H1 (cell line): ENCODE data around the gene CCDC71L. TPM values are rescaled to one million over a fixed set of nuclear protein-coding genes. Genes with fewer than 3 reads are reported as not detected.

Experiments used
- CTCF ChIA-PET: fragments of 300-600 bp; sonication (Branson Sonifier 250); formaldehyde crosslinking; loops from one replicate; lab custom pipeline; 2021; ENCODE audit not compliant: partially characterized antibody; lab: Charles Lee
- POLR2A ChIA-PET: fragments of 300-600 bp; sonication (Branson Sonifier 250); formaldehyde crosslinking; loops from one replicate; lab custom pipeline; 2021; ENCODE audit warnings: inconsistent platforms; ENCODE audit not compliant: partially characterized antibody; lab: Charles Lee
- DNase-seq, 2 experiments: peaks; one replicate each; pipeline versions ENCODE4 v3.0.0 to v3.0.0-alpha.2; 2010 to 2022; ENCODE audit warnings: low spot score in 2 of 2, low read depth in 1 of 2, mixed read lengths in 1 of 2
- FAIRE-seq: peaks from 2 replicates; lab custom pipeline; 2011; peaks lifted over from hg19 to GRCh38; lab: Jason Lieb, UNC
- H2AFZ ChIP-seq: 2 replicates; pipeline ENCODE4 v1.8.1; 2012; ENCODE audit warnings: low read length, inconsistent platforms
- H2AK5ac ChIP-seq: 2 replicates; pipeline ENCODE4 v1.6.1; 2013; ENCODE audit warnings: low read depth, low read length
- H2BK120ac ChIP-seq: replicated peaks from 2 replicates; pipeline ENCODE3; 2013; ENCODE audit warnings: low read depth, low read length, inconsistent platforms
- H2BK12ac ChIP-seq: 2 replicates; pipeline ENCODE4 v1.6.1; 2013; ENCODE audit warnings: low read depth, low read length
- H2BK15ac ChIP-seq: 2 replicates; pipeline ENCODE4 v1.6.1; 2013; ENCODE audit warnings: low read length
- H2BK20ac ChIP-seq: 2 replicates; pipeline ENCODE4 v1.6.1; 2013; ENCODE audit warnings: low read length
- H2BK5ac ChIP-seq: 2 replicates; pipeline ENCODE4 v1.6.1; 2013; ENCODE audit warnings: low read depth, low read length
- H3K14ac ChIP-seq: 2 replicates; pipeline ENCODE4 v1.6.1; 2013; ENCODE audit warnings: inconsistent platforms; ENCODE audit not compliant: insufficient read length
- H3K18ac ChIP-seq: 2 replicates; pipeline ENCODE4 v1.6.1; 2013; ENCODE audit warnings: low read length; ENCODE audit errors: extremely low read depth
- H3K23ac ChIP-seq: 2 replicates; pipeline ENCODE4 v1.6.1; 2013; ENCODE audit warnings: inconsistent platforms; ENCODE audit not compliant: insufficient read length
- H3K23me2 ChIP-seq: 2 replicates; pipeline ENCODE4 v1.6.1; 2013; ENCODE audit warnings: low read depth, low read length
- H3K27ac ChIP-seq: 2 replicates; pipeline ENCODE4 v1.6.1; 2011; ENCODE audit warnings: low read depth, low read length, inconsistent platforms
- H3K27me3 ChIP-seq, 4 experiments: replicated peaks in 1 of 4; 1 replicate in 1 of 4; 2 replicates in 3 of 4; pipeline versions ENCODE4 v1.6.1 to v1.8.1; 2011 to 2013; ENCODE audit warnings: low read length in 3 of 4, mild to moderate bottlenecking in 3 of 4, inconsistent platforms in 2 of 4, mixed read lengths in 2 of 4, moderate library complexity in 1 of 4; ENCODE audit not compliant: control insufficient read depth in 3 of 4, insufficient read depth in 3 of 4; ENCODE audit errors: extremely low read depth in 1 of 4
- H3K36me3 ChIP-seq, 4 experiments: 2 replicates each; pipeline versions ENCODE4 v1.6.1 to v1.8.1; 2011 to 2013; ENCODE audit warnings: mild to moderate bottlenecking in 4 of 4, low read length in 3 of 4, moderate library complexity in 2 of 4, control low read depth in 1 of 4, inconsistent platforms in 1 of 4; ENCODE audit not compliant: insufficient read depth in 4 of 4, control insufficient read depth in 2 of 4
- H3K4ac ChIP-seq: replicated peaks from 2 replicates; pipeline ENCODE3; 2013; ENCODE audit warnings: low read length, low read depth, mixed read lengths, inconsistent platforms; ENCODE audit not compliant: insufficient read length
- H3K4me1 ChIP-seq, 4 experiments: replicated peaks in 1 of 4; 1 replicate in 1 of 4; 2 replicates in 3 of 4; pipeline versions ENCODE4 v1.6.1 to v1.8.1; 2011 to 2013; ENCODE audit warnings: low read length in 3 of 4, inconsistent platforms in 2 of 4, mixed read lengths in 1 of 4; ENCODE audit not compliant: insufficient read depth in 4 of 4, control insufficient read depth in 3 of 4
- H3K4me2 ChIP-seq, 2 experiments: 2 replicates each; pipeline versions ENCODE4 v1.6.1 to v1.8.1; 2011 to 2013; ENCODE audit warnings: low read depth in 2 of 2, low read length in 2 of 2, control low read depth in 1 of 2, inconsistent platforms in 1 of 2, mild to moderate bottlenecking in 1 of 2; ENCODE audit not compliant: insufficient read depth in 1 of 2
- H3K4me3 ChIP-seq, 4 experiments: fragments of 200-600, 300-600 bp in 1 of 4; sonication (generic), shearing (Covaris generic), sonication (Bioruptor Twin) in 1 of 4; 2 replicates each; pipeline versions ENCODE4 v1.5.1 to v1.8.1; 2011 to 2016; ENCODE audit warnings: low read length in 4 of 4, low read depth in 3 of 4, control low read depth in 2 of 4, inconsistent platforms in 2 of 4, mild to moderate bottlenecking in 2 of 4, mixed read lengths in 1 of 4, moderate library complexity in 1 of 4; ENCODE audit not compliant: insufficient read depth in 2 of 4; ENCODE audit errors: extremely low read depth in 1 of 4
- H3K56ac ChIP-seq: replicated peaks from 2 replicates; pipeline ENCODE3; 2013; ENCODE audit warnings: low read depth, mild to moderate bottlenecking, mixed read lengths, low read length, inconsistent platforms; ENCODE audit not compliant: insufficient read length
- H3K79me1 ChIP-seq: 2 replicates; pipeline ENCODE4 v1.6.1; 2013; ENCODE audit warnings: low read depth, low read length, control low read depth
- H3K79me2 ChIP-seq, 2 experiments: 2 replicates each; pipeline versions ENCODE4 v1.6.1 to v1.8.1; 2012 to 2013; ENCODE audit warnings: low read length in 2 of 2, mild to moderate bottlenecking in 2 of 2, inconsistent platforms in 1 of 2; ENCODE audit not compliant: insufficient read depth in 2 of 2, control insufficient read depth in 1 of 2
- H3K9ac ChIP-seq, 4 experiments: replicated peaks in 1 of 4; 1 replicate in 1 of 4; 2 replicates in 3 of 4; pipeline versions ENCODE4 v1.6.1 to v1.8.1; 2011 to 2013; ENCODE audit warnings: low read depth in 3 of 4, low read length in 3 of 4, control low read depth in 2 of 4, mild to moderate bottlenecking in 2 of 4, moderate library complexity in 2 of 4, inconsistent platforms in 1 of 4; ENCODE audit errors: extremely low read depth in 1 of 4
- H3K9me3 ChIP-seq, 2 experiments: 2 replicates each; pipeline versions ENCODE4 v1.6.1 to v1.8.1; 2012 to 2013; ENCODE audit warnings: mild to moderate bottlenecking in 2 of 2, moderate library complexity in 2 of 2, control low read depth in 1 of 2, inconsistent platforms in 1 of 2, low read depth in 1 of 2, low read length in 1 of 2, mixed read lengths in 1 of 2; ENCODE audit not compliant: insufficient read depth in 2 of 2
- H4K20me1 ChIP-seq, 2 experiments: replicated peaks in 1 of 2; 2 replicates each; pipeline versions ENCODE3 to v1.8.1; 2011 to 2013; ENCODE audit warnings: inconsistent platforms in 2 of 2, low read length in 2 of 2, mild to moderate bottlenecking in 1 of 2; ENCODE audit not compliant: insufficient read depth in 2 of 2, control insufficient read depth in 1 of 2
- H4K5ac ChIP-seq: 2 replicates; pipeline ENCODE4 v1.6.1; 2013; ENCODE audit warnings: low read length, low read depth, mixed read lengths, inconsistent platforms; ENCODE audit not compliant: insufficient read length
- H4K8ac ChIP-seq: 2 replicates; pipeline ENCODE4 v1.8.0; 2013; ENCODE audit warnings: mild to moderate bottlenecking, moderate library complexity, low read length, inconsistent platforms; ENCODE audit not compliant: insufficient read depth; ENCODE audit errors: extremely low read depth
- H4K91ac ChIP-seq: replicated peaks from 2 replicates; pipeline ENCODE3; 2013; ENCODE audit warnings: low read length, mixed read lengths, inconsistent platforms; ENCODE audit not compliant: insufficient read length
- ASH2L ChIP-seq: fragments of 200-600, 300-600 bp; sonication (generic); IDR thresholded peaks from one replicate; pipeline ENCODE4 v1.7.1; 2017; ENCODE audit warnings: low read length
- CREB1 ChIP-seq: IDR thresholded peaks from 2 replicates; pipeline ENCODE4 v1.6.1; 2012; ENCODE audit warnings: inconsistent platforms
- CTBP2 ChIP-seq: IDR thresholded peaks from 2 replicates; pipeline ENCODE4 v1.7.0; 2011; ENCODE audit warnings: borderline replicate concordance, mild to moderate bottlenecking, moderate library complexity, mixed read lengths, low read length; ENCODE audit not compliant: insufficient read depth, insufficient read length
- GTF2F1 ChIP-seq: IDR thresholded peaks from 2 replicates; pipeline ENCODE4 v1.6.1; 2012; ENCODE audit warnings: low read depth, low read length, improper control_type of control experiment, borderline replicate concordance
- JUN ChIP-seq: IDR thresholded peaks from 2 replicates; pipeline ENCODE4 v1.6.1; 2011; ENCODE audit warnings: low read depth, mild to moderate bottlenecking, improper control_type of control experiment, low read length
- NANOG ChIP-seq: IDR thresholded peaks from 2 replicates; pipeline ENCODE4 v1.6.1; 2011; ENCODE audit warnings: low read length, low read depth, mild to moderate bottlenecking, inconsistent platforms; ENCODE audit not compliant: insufficient read depth, poor library complexity, severe bottlenecking
- PHF8 ChIP-seq: fragments of 200-600 bp; sonication (generic); conservative IDR thresholded peaks from 2 replicates; pipeline ENCODE4 v1.7.1; 2012; ENCODE audit warnings: low read depth, mild to moderate bottlenecking, inconsistent platforms, low read length, moderate library complexity
- RBBP5 ChIP-seq: IDR thresholded peaks from 2 replicates; pipeline ENCODE4 v1.7.1; 2012; ENCODE audit warnings: low read depth, mild to moderate bottlenecking, inconsistent platforms, low read length, moderate library complexity, borderline replicate concordance
- SP1 ChIP-seq: IDR thresholded peaks from 2 replicates; pipeline ENCODE4 v1.6.1; 2011; ENCODE audit warnings: low read depth, low read length
- TEAD4 ChIP-seq: IDR thresholded peaks from 2 replicates; pipeline ENCODE4 v1.6.1; 2012; ENCODE audit warnings: low read depth, low read length, inconsistent platforms, mixed read lengths
- YY1 ChIP-seq: IDR thresholded peaks from 2 replicates; pipeline ENCODE4 v1.6.1; 2011; ENCODE audit warnings: low read depth, mild to moderate bottlenecking, low read length
- ZNF274 ChIP-seq: IDR thresholded peaks from 2 replicates; pipeline ENCODE4 v1.7.0; 2012; ENCODE audit warnings: low read length, borderline replicate concordance; ENCODE audit errors: extremely low read depth
- WGBS, 2 experiments: shearing (Covaris generic) in 1 of 2; methylation state at CpG; one replicate each; pipeline versions ENCODE4 v1.1.6 to v1.1.7; 2013 to 2015; ENCODE audit warnings: low lambda C conversion rate in 2 of 2, mixed read lengths in 2 of 2, inconsistent platforms in 1 of 2, low coverage in 1 of 2, missing lambda C conversion rate in 1 of 2; ENCODE audit not compliant: insufficient replicate concordance in 2 of 2, insufficient coverage in 1 of 2, insufficient read length in 1 of 2; ENCODE audit errors: extremely low coverage in 1 of 2, missing lambda C conversion rate in 1 of 2; 5-methylcytosine and 5-hydroxymethylcytosine counted together
- polyA plus RNA-seq, 7 experiments: library from polyadenylated mRNA; depleted of rRNA in 3 of 7; stranded (reverse) in 5 of 7; unstranded in 2 of 7; fragments of >200 nt in 5 of 7; fragments of 200-250 nt in 2 of 7; gene quantifications; 1 replicate in 5 of 7; 2 replicates in 1 of 7; 4 replicates in 1 of 7; pipeline versions ENCODE4 v1.2.1 to v1.2.3, GENCODE V29; 2011 to 2013; ENCODE audit warnings: missing spikeins in 2 of 7, mixed read lengths in 2 of 7
- total RNA-seq: library from RNA; stranded (reverse); fragmentation: NEBNext Ultra II Directional; extraction: Animal tissue kit (Norgen Biotek cat#: 25700); gene quantifications from 2 replicates; pipeline ENCODE4 v1.2.1, GENCODE V29; 2021

Gene CCDC71L
- total and polyA plus RNA-seq, 2 of the 8 experiments (the other 6 are each of a cell fraction or from before 2014, with no cell fraction given) = 12.5 to 16.7 TPM

DNA sequence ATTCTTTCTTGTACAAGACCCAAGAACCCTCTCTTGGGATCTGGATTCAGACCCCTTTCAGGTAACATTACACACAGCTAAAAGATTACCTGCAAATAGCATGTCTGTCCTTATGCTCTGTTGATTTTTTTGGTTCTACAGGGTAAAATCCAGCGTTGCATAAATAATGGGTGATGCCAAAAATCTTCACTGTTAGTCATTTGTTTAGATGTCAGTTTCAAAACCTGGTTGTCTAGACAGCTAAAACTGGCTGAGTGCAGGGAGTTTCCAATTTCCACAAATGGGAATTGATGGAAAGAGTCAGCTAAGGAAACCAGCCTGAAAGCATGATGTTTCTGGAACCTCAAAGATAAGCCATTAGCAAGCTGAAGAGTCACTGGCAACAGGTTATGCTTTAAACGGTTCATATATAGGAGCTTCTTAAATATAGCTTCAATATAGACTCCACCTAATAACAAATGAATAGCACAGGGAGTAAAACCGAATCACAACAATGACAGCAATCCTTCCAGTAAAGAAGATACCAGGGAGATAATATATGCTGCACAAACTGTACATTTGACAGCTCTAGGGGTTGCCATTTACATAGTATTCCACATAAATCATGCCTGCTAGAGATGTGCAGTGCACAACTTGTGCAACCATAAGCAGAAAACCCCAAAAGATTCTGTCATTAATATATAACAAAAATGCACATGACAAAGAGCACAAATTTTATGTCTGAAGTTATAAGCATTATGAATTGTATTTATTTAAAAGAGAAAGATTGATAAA, 20.4 kb downstream of the CCDC71L start:
- no peak overlapping the region for H3K23ac ChIP-seq
- no peak overlapping the region for H2BK20ac ChIP-seq
- H2BK5ac ChIP-seq = no peak overlapping the region
- no peak overlapping the region for H3K9ac ChIP-seq
- TF ChIP-seq NANOG = no peak
- TF ChIP-seq RBBP5 = no peak
- TF ChIP-seq GTF2F1 = no peak
- TF ChIP-seq PHF8 = no peak
- no peak for TF ChIP-seq YY1
- no peak for TF ChIP-seq ZNF274
- TF ChIP-seq JUN = no peak
- no peak for TF ChIP-seq SP1
- no peak for TF ChIP-seq CREB1
- no peak for TF ChIP-seq ASH2L
- no peak for TF ChIP-seq CTBP2
- no peak for TF ChIP-seq TEAD4
- H4K20me1 ChIP-seq = no peaks in the 10 kb centered on the region
- no peaks in the 10 kb centered on the region for H3K9me3 ChIP-seq
- whole genome bisulfite sequencing, 2 experiments = 81% methylated on average over 3 of the region's 3 CpGs; no CpG with 5 or more reads in 1 of the 2 experiments
- no peak overlapping the region for H3K56ac ChIP-seq
- no peaks in the 10 kb centered on the region for H3K4me1 ChIP-seq
- DNase-seq = no peak
- H2BK12ac ChIP-seq = no peak overlapping the region
- no peak overlapping the region for H3K4me2 ChIP-seq
- FAIRE-seq = no peak
- H3K14ac ChIP-seq = no peak overlapping the region
- H3K27ac ChIP-seq = no peak overlapping the region
- H3K79me2 ChIP-seq = no peaks in the 10 kb centered on the region
- H4K91ac ChIP-seq = no peak overlapping the region
- H3K36me3 ChIP-seq = no peaks in the 10 kb centered on the region
- H2AK5ac ChIP-seq = no peak overlapping the region
- H2BK15ac ChIP-seq = no peak overlapping the region
- H3K18ac ChIP-seq = no peak overlapping the region
- H3K27me3 ChIP-seq = no peaks in the 10 kb centered on the region
- no peak overlapping the region for H3K4ac ChIP-seq
- H4K5ac ChIP-seq = no peak overlapping the region
- no peak overlapping the region for H4K8ac ChIP-seq
- no peaks in the 10 kb centered on the region for H3K79me1 ChIP-seq
- no peak overlapping the region for H2AFZ ChIP-seq
- ChIA-PET POLR2A (no interaction called here), CTCF (interaction anchor here (0.6 to 2.6 kb wide), 3 partner anchors 14 to 323 kb away, joined by 3 to 11 read pairs (median 4); no protein-coding TSS in a partner anchor)
- no peaks in the 10 kb centered on the region; the same call in 1 of the 2 replicates for H3K23me2 ChIP-seq
- no peak overlapping the region for H3K4me3 ChIP-seq
- H2BK120ac ChIP-seq = no peak overlapping the region
